GM12891 (cell line): Measurements from ENCODE around the gene PRELID3B.

Experiments used
- POLR2A ChIP-seq: IDR thresholded peaks from 2 replicates; pipeline ENCODE4 v1.6.1; 2011; ENCODE audit warnings: low read depth, low read length, control low read depth
- POLR2AphosphoS5 ChIP-seq: IDR thresholded peaks from 2 replicates; pipeline ENCODE4 v1.6.1; 2011; ENCODE audit warnings: low read depth, low read length, control low read depth

DNA sequence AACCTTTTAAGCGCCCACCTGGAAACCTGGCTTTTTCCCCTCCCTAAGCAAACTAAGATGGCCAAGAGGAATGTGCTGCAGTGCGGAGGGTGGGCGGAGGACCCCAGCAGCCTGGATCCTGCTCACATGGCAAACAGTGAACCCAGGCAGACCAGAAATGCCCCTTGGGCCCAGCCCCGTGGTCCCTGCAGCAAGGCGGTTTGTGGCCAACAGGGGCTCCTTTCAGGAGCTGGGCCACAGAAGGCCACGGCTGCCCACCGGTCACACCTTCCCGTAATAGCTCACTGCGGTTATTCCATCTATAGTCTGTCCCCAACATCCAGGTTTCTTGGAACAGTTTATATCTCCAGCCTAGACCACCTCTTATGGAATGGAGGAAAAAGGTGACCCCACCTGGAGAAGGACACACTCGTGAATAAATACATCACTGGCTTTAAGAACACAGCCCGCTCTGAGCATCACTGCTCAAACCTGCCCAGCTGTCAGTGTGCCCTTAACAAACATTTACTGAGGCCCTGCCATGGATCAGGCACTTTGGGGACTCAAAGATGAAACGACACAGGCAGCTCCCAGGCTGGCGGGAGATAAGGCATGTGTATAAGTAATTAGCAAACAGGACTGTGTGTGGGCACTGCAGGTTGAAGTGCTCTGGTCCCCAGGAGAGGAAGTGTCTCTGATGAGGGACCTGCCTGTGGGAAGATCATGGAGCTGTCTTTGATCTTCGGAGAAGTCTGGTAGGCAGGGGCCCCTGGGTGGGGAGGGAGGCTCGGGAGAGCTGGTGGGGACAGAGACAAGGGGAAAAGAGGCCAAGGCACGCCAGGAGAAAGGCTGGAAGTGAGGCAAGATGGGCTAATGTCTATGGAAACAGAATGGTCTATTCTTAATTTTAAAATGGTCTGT is 26.5 kb downstream of the PRELID3B start:
- TF ChIP-seq POLR2A: no peak
- no peak for TF ChIP-seq POLR2AphosphoS5
